Nephron (organoid): ENCODE measurements around the gene NADK.

Experiments used
- H3K27ac Mint-ChIP-seq, 3 experiments: 2 replicates each; pipeline ENCODE4 v1.8.0; 2020; ENCODE audit warnings: mixed read lengths in 3 of 3, mild to moderate bottlenecking in 2 of 3, moderate library complexity in 1 of 3
- H3K27me3 Mint-ChIP-seq: 2 replicates; pipeline ENCODE4 v1.8.0; 2021; ENCODE audit warnings: low read depth, mild to moderate bottlenecking, moderate library complexity, mixed read lengths
- H3K36me3 Mint-ChIP-seq: 2 replicates; pipeline ENCODE4 v1.8.0; 2020; ENCODE audit warnings: low read depth, mixed read lengths
- H3K4me1 Mint-ChIP-seq: 2 replicates; pipeline ENCODE4 v1.8.0; 2020; ENCODE audit warnings: mixed read lengths
- H3K4me3 Mint-ChIP-seq, 3 experiments: 2 replicates each; pipeline ENCODE4 v1.8.0; 2020; ENCODE audit warnings: mild to moderate bottlenecking in 3 of 3, mixed read lengths in 3 of 3, moderate library complexity in 2 of 3
- H3K9me3 Mint-ChIP-seq: 2 replicates; pipeline ENCODE4 v1.8.0; 2020; ENCODE audit warnings: mixed read lengths
- TF ChIP-seq, protein P1 (sequence below), 3 experiments: fragments of 200-600 bp; sonication (generic); IDR thresholded peaks; one replicate each; pipeline ENCODE4 v1.5.0; 2021; ENCODE audit warnings: antibody characterized with exemption in 3 of 3; ENCODE audit not compliant: unreplicated experiment in 3 of 3

NADK gene

DNA sequence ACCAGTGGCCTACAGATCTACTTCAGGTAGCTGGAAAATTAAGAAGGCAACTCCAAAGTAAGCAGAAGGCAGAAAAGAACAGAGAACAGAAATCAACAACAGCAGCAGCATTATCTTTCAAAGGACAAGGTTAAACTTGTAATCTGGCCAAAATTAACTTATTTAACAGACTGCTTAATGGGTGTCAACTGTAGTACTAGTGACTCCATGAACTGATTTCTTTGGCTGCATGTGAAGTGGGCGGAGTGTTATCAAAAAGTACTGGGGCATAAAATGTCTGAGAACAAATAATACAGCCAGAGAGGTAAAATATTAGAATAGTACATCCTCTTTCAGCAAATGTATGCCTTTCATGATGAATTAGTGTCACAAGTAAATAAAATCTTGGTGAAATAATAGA lies 24.6 kb upstream of the NADK start:
- H3K36me3 Mint-ChIP-seq, result peaks cover 54% of the 10 kb centered on the region
- H3K9me3 Mint-ChIP-seq, result no peaks in the 10 kb centered on the region
- H3K4me3 Mint-ChIP-seq, result no peak overlapping the region
- TF ChIP-seq, protein P1, sequence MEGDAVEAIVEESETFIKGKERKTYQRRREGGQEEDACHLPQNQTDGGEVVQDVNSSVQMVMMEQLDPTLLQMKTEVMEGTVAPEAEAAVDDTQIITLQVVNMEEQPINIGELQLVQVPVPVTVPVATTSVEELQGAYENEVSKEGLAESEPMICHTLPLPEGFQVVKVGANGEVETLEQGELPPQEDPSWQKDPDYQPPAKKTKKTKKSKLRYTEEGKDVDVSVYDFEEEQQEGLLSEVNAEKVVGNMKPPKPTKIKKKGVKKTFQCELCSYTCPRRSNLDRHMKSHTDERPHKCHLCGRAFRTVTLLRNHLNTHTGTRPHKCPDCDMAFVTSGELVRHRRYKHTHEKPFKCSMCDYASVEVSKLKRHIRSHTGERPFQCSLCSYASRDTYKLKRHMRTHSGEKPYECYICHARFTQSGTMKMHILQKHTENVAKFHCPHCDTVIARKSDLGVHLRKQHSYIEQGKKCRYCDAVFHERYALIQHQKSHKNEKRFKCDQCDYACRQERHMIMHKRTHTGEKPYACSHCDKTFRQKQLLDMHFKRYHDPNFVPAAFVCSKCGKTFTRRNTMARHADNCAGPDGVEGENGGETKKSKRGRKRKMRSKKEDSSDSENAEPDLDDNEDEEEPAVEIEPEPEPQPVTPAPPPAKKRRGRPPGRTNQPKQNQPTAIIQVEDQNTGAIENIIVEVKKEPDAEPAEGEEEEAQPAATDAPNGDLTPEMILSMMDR (IDR thresholded peaks at IDR 0.05; ENCODE audit: unreplicated experiment in 3 of 3), result no peak
- no peak overlapping the region for H3K27ac Mint-ChIP-seq
- H3K27me3 Mint-ChIP-seq, result no peaks in the 10 kb centered on the region
- no peaks in the 10 kb centered on the region for H3K4me1 Mint-ChIP-seq

DNA sequence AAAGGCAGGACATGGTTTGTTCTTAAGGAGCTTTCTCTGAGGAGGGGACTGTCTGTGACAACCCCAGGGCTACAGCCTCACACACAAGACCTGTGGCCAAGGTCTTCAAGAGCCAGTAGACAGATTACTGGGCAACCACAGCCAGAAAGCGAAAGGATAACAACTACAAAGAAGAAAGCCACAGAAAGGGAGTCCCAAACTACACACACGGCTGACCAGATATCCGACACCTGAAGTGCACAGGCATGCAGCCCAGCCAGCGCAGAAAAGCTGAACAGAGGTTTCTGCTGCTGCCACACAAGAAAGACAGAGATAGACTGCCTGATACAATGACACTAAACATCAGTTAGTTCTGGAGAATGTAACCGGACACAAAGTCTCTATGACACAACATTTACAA lies 21.4 kb upstream of the NADK start:
- H3K9me3 Mint-ChIP-seq, result no peaks in the 10 kb centered on the region
- peaks cover 59% of the 10 kb centered on the region for H3K36me3 Mint-ChIP-seq
- H3K27me3 Mint-ChIP-seq, result no peaks in the 10 kb centered on the region
- no peaks in the 10 kb centered on the region for H3K4me1 Mint-ChIP-seq
- peak overlapping the region in 2 of 3 experiments; percentile 22 to 57 for H3K27ac Mint-ChIP-seq
- H3K4me3 Mint-ChIP-seq, result no peak overlapping the region
- TF ChIP-seq, protein P1 (IDR thresholded peaks at IDR 0.05; ENCODE audit: unreplicated experiment in 3 of 3), result no peak

DNA sequence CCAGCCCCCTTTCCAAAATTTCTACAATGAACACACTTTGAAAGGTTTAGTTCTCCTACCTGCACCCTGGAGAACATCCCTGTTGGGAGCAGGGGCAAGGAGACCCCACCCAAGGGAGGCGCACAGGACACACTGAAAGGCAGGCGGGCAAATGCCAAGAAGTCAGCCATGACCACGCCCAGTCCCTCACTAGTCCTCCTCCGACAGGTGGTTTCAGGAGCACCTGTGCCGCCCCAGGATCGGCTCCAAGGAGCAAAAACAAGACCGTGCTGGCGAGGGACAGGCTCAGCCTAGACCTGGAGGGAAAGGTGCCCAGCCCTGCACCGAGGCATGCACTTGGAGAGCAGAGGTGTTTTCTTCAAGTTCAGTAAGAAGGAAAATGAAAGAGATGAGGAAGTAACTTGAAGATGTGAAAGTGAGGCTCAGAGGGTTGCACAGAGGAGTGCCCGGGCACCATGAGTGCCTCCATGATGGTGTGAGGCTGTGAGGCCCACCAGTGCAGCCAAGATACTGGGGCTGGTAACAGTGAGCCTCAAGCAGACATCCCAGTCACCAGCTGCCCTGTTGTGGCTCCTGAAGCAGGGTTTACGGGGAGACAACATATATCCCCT lies 19.6 kb upstream of the NADK start:
- Mint-ChIP-seq H3K9me3 (no peaks in the 10 kb centered on the region), H3K36me3 (peaks cover 61% of the 10 kb centered on the region), H3K27ac (no peak overlapping the region), H3K4me1 (no peaks in the 10 kb centered on the region), H3K4me3 (no peak overlapping the region), H3K27me3 (no peaks in the 10 kb centered on the region)
- TF ChIP-seq, protein P1 (IDR thresholded peaks at IDR 0.05; ENCODE audit: unreplicated experiment in 3 of 3), result no peak

DNA sequence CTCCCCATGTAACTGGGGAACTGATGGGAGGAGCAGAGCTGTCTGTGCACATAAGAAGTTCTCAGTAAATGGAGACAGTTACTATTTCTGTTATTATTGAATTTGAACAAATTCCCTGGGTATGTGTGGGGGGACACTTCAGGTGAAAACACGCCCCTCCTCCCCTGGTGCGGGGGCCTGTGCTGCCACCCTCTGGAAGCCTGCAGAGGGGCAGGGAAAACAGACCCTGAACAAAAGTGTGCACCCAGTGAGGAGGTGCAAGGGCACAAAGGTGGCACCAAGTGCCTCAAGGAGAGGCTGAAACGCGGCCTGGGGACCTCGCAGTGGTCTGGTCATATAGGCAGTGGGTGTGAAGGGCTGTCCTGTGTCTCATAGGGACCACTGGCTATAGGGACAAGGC lies 18.2 kb upstream of the NADK start:
- no peaks in the 10 kb centered on the region for H3K4me1 Mint-ChIP-seq
- H3K4me3 Mint-ChIP-seq, result no peak overlapping the region
- TF ChIP-seq, protein P1 (IDR thresholded peaks at IDR 0.05; ENCODE audit: unreplicated experiment in 3 of 3), result no peak
- peaks cover 62% of the 10 kb centered on the region for H3K36me3 Mint-ChIP-seq
- H3K27ac Mint-ChIP-seq, result no peak overlapping the region
- H3K9me3 Mint-ChIP-seq, result no peaks in the 10 kb centered on the region
- H3K27me3 Mint-ChIP-seq, result no peaks in the 10 kb centered on the region

DNA sequence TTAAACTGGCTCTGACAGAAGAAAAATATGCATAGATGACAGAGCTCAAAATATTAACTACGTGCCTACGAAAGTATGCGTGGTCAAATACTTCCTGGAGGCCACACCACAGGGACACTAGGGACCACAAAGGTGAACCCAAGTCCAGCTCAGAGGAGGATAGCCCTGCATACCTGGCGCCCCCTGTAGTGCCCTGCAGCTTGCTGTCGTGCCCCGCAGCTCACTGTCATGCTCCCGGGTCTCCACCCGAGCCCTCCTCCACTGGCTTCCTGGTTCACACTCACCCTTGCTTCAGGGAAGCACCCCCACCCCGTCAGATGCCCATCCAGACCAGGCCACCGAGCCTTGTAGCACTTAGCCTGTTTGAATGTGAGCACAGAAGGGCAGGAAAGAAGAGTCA lies 16.7 kb upstream of the NADK start:
- Mint-ChIP-seq H3K27me3 (no peaks in the 10 kb centered on the region), H3K27ac (no peak overlapping the region), H3K9me3 (no peaks in the 10 kb centered on the region), H3K36me3 (peaks cover 69% of the 10 kb centered on the region), H3K4me3 (no peak overlapping the region), H3K4me1 (no peaks in the 10 kb centered on the region)
- TF ChIP-seq, protein P1 (IDR thresholded peaks at IDR 0.05; ENCODE audit: unreplicated experiment in 3 of 3), result no peak

DNA sequence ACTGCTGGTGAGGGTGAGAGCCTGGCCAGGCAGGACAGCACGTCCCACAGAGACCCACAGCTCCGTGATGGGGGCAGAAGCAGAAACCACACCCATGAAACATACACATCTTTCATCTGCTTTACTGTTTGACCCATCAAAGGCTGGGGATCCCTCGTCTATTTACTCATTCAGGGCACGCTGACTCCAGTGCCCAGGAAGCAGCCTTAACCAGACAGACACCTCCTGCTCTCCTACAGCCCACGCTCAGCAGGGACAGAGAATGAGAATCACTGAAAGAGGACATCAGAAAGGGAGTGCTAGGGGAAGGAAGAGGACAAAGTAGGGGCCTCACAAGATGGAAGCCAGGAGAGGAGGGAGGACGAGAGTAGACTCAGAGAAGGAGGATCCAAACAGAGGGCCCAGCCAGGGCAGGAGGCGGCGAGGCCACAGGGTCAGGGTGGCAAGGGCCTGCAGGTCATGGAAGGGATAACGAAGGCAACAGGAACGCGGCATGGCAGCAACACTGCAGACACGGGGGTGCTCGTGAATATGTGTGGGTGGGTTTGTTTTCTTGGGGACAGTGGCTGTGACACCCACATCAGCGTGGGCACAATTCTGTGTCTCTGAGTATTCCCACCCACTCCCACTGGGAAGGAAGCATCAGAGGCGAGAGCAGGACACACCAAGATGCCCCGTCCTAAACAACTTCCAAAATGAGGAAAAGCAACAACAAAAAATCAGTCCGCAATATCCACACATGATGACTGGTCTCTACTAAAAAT lies 15.4 kb upstream of the NADK start:
- H3K4me1 Mint-ChIP-seq, result no peaks in the 10 kb centered on the region
- H3K27ac Mint-ChIP-seq, result no peak overlapping the region
- peaks cover 76% of the 10 kb centered on the region for H3K36me3 Mint-ChIP-seq
- H3K4me3 Mint-ChIP-seq, result no peak overlapping the region
- no peaks in the 10 kb centered on the region for H3K9me3 Mint-ChIP-seq
- H3K27me3 Mint-ChIP-seq, result no peaks in the 10 kb centered on the region
- TF ChIP-seq, protein P1 (IDR thresholded peaks at IDR 0.05; ENCODE audit: unreplicated experiment in 3 of 3), result no peak
